ENCODE results near the gene PLA2G1B. TPM values are rescaled to one million over a fixed set of nuclear protein-coding genes. Genes with fewer than 3 reads are reported as not detected.

The PLA2G1B gene
- total and polyA plus RNA-seq, 7 donors: 7.8 TPM; not detected in 6

DNA sequence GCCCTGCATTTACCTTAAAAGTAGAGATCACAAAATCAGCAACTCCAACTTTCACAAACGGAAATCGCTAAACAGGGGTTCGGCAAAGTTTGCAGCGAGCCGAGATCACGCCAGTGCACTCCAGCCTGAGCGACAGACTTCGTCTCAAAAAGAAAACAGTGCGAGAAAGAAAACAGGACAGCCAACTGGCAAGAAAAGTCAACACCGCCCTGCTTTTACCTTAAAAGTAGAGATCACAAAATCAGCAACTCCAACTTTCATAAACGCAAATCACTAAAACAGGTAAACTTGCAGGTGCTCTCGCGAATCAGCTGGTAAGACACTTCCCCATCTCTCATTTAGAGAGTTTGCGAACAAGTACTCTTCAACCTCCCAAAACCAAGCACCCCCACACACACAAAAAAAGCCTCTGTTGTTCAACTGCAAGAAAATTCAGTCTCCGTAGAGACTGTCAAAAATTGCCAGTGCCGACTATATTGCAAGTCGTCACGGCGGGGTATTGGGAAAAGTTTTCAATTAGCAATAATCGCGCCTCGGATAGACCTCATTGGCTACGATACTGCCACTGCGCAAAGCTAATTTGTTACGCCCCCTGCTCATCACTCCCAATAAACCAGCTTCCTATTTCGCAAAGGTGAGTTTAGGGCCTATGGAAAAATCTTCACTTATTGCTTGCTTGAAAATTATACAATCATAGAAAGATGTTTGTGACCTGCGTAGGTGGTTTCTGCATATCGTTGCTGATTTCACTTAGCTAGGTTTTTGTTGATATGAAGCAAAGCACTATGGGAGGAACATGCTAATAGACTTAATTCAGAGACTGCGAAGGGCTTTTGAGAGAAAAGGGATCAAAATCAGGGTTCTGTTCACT lies 34.7 kb downstream of the PLA2G1B start, which contains the start of gene RNU4-1:
RNU4-1 (minus strand) TSS at position 577 of the 871 bp plus-strand sequence.
- Histone ChIP-seq H3K4me1 (peaks cover 0 to 12% (median 5%) of the 10 kb centered on the region in 4 donors), H3K27me3 (no peaks in the 10 kb centered on the region), H3K36me3 (no peaks in the 10 kb centered on the region), H3K27ac (peak within 1 kb of the TSS; percentile 92 to 98 (median 94)), H3K4me3 (peak within 1 kb of the TSS; percentile 54 to 66 (median 57)), H3K9me3 (no peaks in the 10 kb centered on the region)
- intact Hi-C loops (cut with DNase I): loop anchor here (10.0 kb wide), 1 partner anchor 1108 kb away; no protein-coding TSS in a partner anchor
- DNase-seq: peak; percentile 88
- WGBS, 2 donors: 0% methylated on average over 29 of the region's 29 CpGs
- TF ChIP-seq EP300 (IDR thresholded peaks at IDR 0.05) (no peak), POLR2AphosphoS5 (IDR thresholded peaks at IDR 0.05) (peak; percentile 73 to 96 (median 89)), POLR2A (IDR thresholded peaks at IDR 0.05) (peak; percentile 60 to 81)
- TF ChIP-seq, protein P1, sequence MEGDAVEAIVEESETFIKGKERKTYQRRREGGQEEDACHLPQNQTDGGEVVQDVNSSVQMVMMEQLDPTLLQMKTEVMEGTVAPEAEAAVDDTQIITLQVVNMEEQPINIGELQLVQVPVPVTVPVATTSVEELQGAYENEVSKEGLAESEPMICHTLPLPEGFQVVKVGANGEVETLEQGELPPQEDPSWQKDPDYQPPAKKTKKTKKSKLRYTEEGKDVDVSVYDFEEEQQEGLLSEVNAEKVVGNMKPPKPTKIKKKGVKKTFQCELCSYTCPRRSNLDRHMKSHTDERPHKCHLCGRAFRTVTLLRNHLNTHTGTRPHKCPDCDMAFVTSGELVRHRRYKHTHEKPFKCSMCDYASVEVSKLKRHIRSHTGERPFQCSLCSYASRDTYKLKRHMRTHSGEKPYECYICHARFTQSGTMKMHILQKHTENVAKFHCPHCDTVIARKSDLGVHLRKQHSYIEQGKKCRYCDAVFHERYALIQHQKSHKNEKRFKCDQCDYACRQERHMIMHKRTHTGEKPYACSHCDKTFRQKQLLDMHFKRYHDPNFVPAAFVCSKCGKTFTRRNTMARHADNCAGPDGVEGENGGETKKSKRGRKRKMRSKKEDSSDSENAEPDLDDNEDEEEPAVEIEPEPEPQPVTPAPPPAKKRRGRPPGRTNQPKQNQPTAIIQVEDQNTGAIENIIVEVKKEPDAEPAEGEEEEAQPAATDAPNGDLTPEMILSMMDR (IDR thresholded peaks at IDR 0.05): no peak

DNA sequence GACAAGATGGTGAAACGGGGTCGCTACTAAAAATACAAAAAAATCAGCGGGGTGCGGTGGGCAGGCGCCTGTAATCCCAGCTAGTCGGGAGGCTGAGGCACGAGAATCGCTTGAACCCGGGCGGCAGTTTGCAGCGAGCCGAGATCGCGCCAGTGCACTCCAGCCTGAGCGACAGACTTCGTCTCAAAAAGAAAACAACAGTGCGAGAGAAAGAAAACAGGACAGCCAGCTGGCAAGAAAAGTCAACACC lies 35.2 kb downstream of the PLA2G1B start:
- H3K27me3 ChIP-seq: no peaks in the 10 kb centered on the region
- intact Hi-C loops (cut with DNase I): loop anchor here (10.0 kb wide), 1 partner anchor 1108 kb away; no protein-coding TSS in a partner anchor
- 0% methylated on average over 17 of the region's 17 CpGs for WGBS, 2 donors
- H3K36me3 ChIP-seq: no peaks in the 10 kb centered on the region
- DNase-seq: no peak
- peak overlapping the region; percentile 92 to 98 (median 94) for H3K27ac ChIP-seq
- peaks cover 0 to 12% (median 5%) of the 10 kb centered on the region in 4 donors for H3K4me1 ChIP-seq
- TF ChIP-seq, protein P1 (IDR thresholded peaks at IDR 0.05): no peak
- no peak for TF ChIP-seq EP300 (IDR thresholded peaks at IDR 0.05)
- TF ChIP-seq POLR2AphosphoS5 (IDR thresholded peaks at IDR 0.05): no peak
- no peak for TF ChIP-seq POLR2A (IDR thresholded peaks at IDR 0.05)
- H3K4me3 ChIP-seq: peak overlapping the region; percentile 54 to 66 (median 57)
- no peaks in the 10 kb centered on the region for H3K9me3 ChIP-seq

DNA sequence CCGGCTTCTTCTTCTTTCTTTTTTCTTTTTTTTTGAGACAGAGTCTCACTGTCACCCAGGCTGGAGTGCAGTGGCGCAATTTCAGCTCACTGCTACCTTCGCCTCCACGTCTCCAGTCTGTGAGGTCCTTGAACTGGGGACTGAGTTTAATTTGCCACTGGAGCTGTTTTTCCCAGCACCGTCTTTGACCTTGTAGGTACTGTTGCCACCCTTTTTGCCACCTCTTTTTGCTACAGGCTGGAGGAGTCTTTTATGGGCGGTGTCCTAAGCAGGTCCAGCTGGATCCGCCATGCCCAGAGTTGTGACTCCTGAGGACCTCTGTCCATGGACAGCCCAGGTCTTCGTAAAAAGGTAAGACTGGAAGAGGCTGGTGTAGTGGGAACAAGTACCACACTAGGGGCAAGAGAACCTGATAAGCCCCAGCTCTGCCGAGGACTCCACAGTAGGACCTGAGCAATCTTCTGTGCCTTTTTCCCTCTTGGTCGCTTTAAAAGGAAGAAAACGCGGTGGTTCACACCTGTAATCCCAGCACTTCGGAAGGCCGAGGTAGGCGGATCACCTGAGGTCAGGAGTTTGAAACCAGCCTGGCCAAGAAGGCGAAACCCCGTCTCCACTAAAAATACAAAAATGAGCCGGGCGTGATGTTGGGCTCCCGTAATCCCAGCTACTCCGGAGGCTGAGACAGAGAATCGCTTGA lies 36.8 kb downstream of the PLA2G1B start:
- no peaks in the 10 kb centered on the region for H3K36me3 ChIP-seq
- TF ChIP-seq POLR2A (IDR thresholded peaks at IDR 0.05) (no peak), POLR2AphosphoS5 (IDR thresholded peaks at IDR 0.05) (no peak), EP300 (IDR thresholded peaks at IDR 0.05) (no peak)
- TF ChIP-seq, protein P1 (IDR thresholded peaks at IDR 0.05): no peak
- H3K4me3 ChIP-seq: peak overlapping the region; percentile 54 to 66 (median 57)
- H3K27ac ChIP-seq: peak overlapping the region; percentile 92 to 98 (median 94)
- peak; percentile 69 for DNase-seq
- no peaks in the 10 kb centered on the region for H3K27me3 ChIP-seq
- WGBS, 2 donors: 11 to 24% methylated on average over 22 of the region's 22 CpGs
- peaks cover 0 to 12% (median 5%) of the 10 kb centered on the region in 4 donors for H3K4me1 ChIP-seq
- H3K9me3 ChIP-seq: no peaks in the 10 kb centered on the region
- intact Hi-C loops (cut with DNase I): loop anchor here (2.0 to 10.0 kb wide), 3 partner anchors 26 to 1106 kb away; partner anchors contain the start of gene PXN

DNA sequence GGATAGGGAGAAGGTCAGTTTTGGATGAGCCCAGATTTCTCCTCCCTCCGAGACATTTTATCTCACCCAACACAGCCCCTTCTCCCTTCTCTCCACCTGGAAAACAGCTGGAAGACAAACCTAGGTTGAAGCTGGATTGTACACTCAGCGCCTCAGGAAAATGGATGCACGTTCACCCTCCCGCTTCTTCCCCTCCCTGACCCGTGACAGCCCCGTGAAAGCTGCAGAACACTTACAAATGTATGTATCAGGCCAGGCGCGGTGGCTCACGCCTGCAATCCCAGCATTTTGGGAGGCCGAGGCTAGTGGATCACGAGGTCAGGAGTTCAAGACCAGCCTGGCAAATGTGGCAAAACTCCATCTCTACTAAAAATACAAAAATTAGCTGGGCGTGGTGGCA lies 40.1 kb downstream of the PLA2G1B start:
- 72 to 82% methylated on average over 12 of the region's 12 CpGs for WGBS, 2 donors
- no peaks in the 10 kb centered on the region for H3K36me3 ChIP-seq

More for the DNA sequence above, 40.1 kb downstream of the PLA2G1B start:
- DNase-seq: no peak
- peaks cover 0 to 10% (median 5%) of the 10 kb centered on the region in 4 donors for H3K4me1 ChIP-seq
- no peak overlapping the region for H3K4me3 ChIP-seq
- no peak overlapping the region for H3K27ac ChIP-seq
- intact Hi-C loops (cut with DNase I): no loop called here
- TF ChIP-seq POLR2AphosphoS5 (IDR thresholded peaks at IDR 0.05) (no peak), POLR2A (IDR thresholded peaks at IDR 0.05) (no peak), EP300 (IDR thresholded peaks at IDR 0.05) (no peak)
- TF ChIP-seq, protein P1 (IDR thresholded peaks at IDR 0.05): no peak
- no peaks in the 10 kb centered on the region for H3K27me3 ChIP-seq
- no peaks in the 10 kb centered on the region for H3K9me3 ChIP-seq

Measured in sigmoid colon (tissue), 7 donors.